ENCODE measurements around the gene ATP13A4.

Gene ATP13A4

GRCh38 chr3:193563426-193563825, 8.7 kb upstream of the ATP13A4 start:
- no peak for DNase-seq (ENCODE audit: extremely low read depth, low read depth)
- TF ChIP-seq CTCF (IDR thresholded peaks at IDR 0.05; ENCODE audit: low read depth, low read length, missing control alignments): no peak
- H3K4me3 ChIP-seq (replicated peaks; ENCODE audit: low read depth, low read length): no peak overlapping the region

GRCh38 chr3:193560870-193561269, 6.2 kb upstream of the ATP13A4 start:
- no peak overlapping the region for H3K4me3 ChIP-seq (replicated peaks; ENCODE audit: low read depth, low read length)
- no peak for TF ChIP-seq CTCF (IDR thresholded peaks at IDR 0.05; ENCODE audit: low read depth, low read length, missing control alignments)
- DNase-seq (ENCODE audit: extremely low read depth, low read depth): no peak

- H3K4me3 ChIP-seq (replicated peaks; ENCODE audit: low read depth, low read length): no peak overlapping the region
- no peak for TF ChIP-seq CTCF (IDR thresholded peaks at IDR 0.05; ENCODE audit: low read depth, low read length, missing control alignments)
- no peak for DNase-seq (ENCODE audit: extremely low read depth, low read depth)
Measured at GRCh38 chr3:193560091-193560490, 5.4 kb upstream of the ATP13A4 start.

- no peak for TF ChIP-seq CTCF (IDR thresholded peaks at IDR 0.05; ENCODE audit: low read depth, low read length, missing control alignments)
Measured at GRCh38 chr3:193559100-193559499, 4.4 kb upstream of the ATP13A4 start.

GRCh38 chr3:193556841-193557240, 2.1 kb upstream of the ATP13A4 start:
- no peak overlapping the region for H3K4me3 ChIP-seq (replicated peaks; ENCODE audit: low read depth, low read length)
- TF ChIP-seq CTCF (IDR thresholded peaks at IDR 0.05; ENCODE audit: low read depth, low read length, missing control alignments): no peak
- DNase-seq (ENCODE audit: extremely low read depth, low read depth): no peak

More at GRCh38 chr3:193559100-193559499, 4.4 kb upstream of the ATP13A4 start:
- H3K4me3 ChIP-seq (replicated peaks; ENCODE audit: low read depth, low read length): no peak overlapping the region
- DNase-seq (ENCODE audit: extremely low read depth, low read depth): no peak

- no peak for DNase-seq (ENCODE audit: extremely low read depth, low read depth)
- no peak for TF ChIP-seq CTCF (IDR thresholded peaks at IDR 0.05; ENCODE audit: low read depth, low read length, missing control alignments)
- no peak overlapping the region for H3K4me3 ChIP-seq (replicated peaks; ENCODE audit: low read depth, low read length)
Measured at GRCh38 chr3:193553586-193553985, 1.1 kb downstream of the ATP13A4 start.

- DNase-seq (ENCODE audit: extremely low read depth, low read depth): no peak
- TF ChIP-seq CTCF (IDR thresholded peaks at IDR 0.05; ENCODE audit: low read depth, low read length, missing control alignments): no peak
- no peak overlapping the region for H3K4me3 ChIP-seq (replicated peaks; ENCODE audit: low read depth, low read length)
Measured at GRCh38 chr3:193552923-193553322, 1.8 kb downstream of the ATP13A4 start.
